GM23248 (cell line): ENCODE measurements around the gene ZNF254.

Source experiments
- EZH2 ChIP-seq: fragments of 200-600 bp; sonication (generic); IDR thresholded peaks from 2 replicates; pipeline ENCODE4 v1.6.1; 2018; ENCODE audit warnings: antibody characterized with exemption, mild to moderate bottlenecking; ENCODE audit not compliant: insufficient read depth, poor library complexity, severe bottlenecking
- EZH2phosphoT487 ChIP-seq: fragments of 200-600 bp; sonication (generic); IDR thresholded peaks from 2 replicates; pipeline ENCODE4 v1.6.1; 2018; ENCODE audit warnings: antibody characterized with exemption, moderate library complexity, mild to moderate bottlenecking, low read depth; ENCODE audit not compliant: insufficient read depth

GRCh38 chr19:24127601-24128000 lies 40.6 kb downstream of the ZNF254 start:
- no peak for TF ChIP-seq EZH2
- no peak for TF ChIP-seq EZH2phosphoT487
